Smooth muscle cell (in vitro differentiated cells): Measurements from ENCODE around the gene VPS29. TPM values are rescaled to one million over a fixed set of nuclear protein-coding genes. Genes with fewer than 3 reads are reported as not detected.
A peak's percentile ranks its signal among the peaks of the same experiment; 100 is the strongest.

ENCODE experiments used
- DNase-seq: peaks from one replicate; lab custom pipeline; 2025; ENCODE audit not compliant: unreplicated experiment; lab: John Stamatoyannopoulos, UW
- H2AFZ ChIP-seq: fragments of 200-600 bp; sonication (generic); 2 replicates; pipeline ENCODE4 v1.6.0; 2016; ENCODE audit warnings: antibody characterized with exemption, low read depth, mild to moderate bottlenecking
- H3F3A ChIP-seq: fragments of 200-600 bp; sonication (generic); 2 replicates; pipeline ENCODE4 v1.6.0; 2017; ENCODE audit warnings: antibody characterized with exemption, low read depth
- H3K27ac ChIP-seq: fragments of 200-600 bp; sonication (generic); 2 replicates; pipeline ENCODE4 v1.5.1; 2016; ENCODE audit warnings: low read depth, mild to moderate bottlenecking
- H3K27me3 ChIP-seq: fragments of 200-600 bp; sonication (generic); 2 replicates; pipeline ENCODE4 v1.6.1; 2016; ENCODE audit warnings: low read depth, mild to moderate bottlenecking
- H3K36me3 ChIP-seq: fragments of 200-600 bp; sonication (generic); 2 replicates; pipeline ENCODE4 v1.5.1; 2016; ENCODE audit warnings: low read depth
- H3K4me1 ChIP-seq: fragments of 200-600 bp; sonication (generic); 2 replicates; pipeline ENCODE4 v1.5.1; 2016; ENCODE audit warnings: low read depth
- H3K4me2 ChIP-seq: fragments of 200-600 bp; sonication (generic); 2 replicates; pipeline ENCODE4 v1.6.0; 2016; ENCODE audit warnings: mild to moderate bottlenecking
- H3K4me3 ChIP-seq: fragments of 200-600 bp; sonication (generic); 2 replicates; pipeline ENCODE4 v1.5.1; 2016; ENCODE audit warnings: mild to moderate bottlenecking
- H3K79me2 ChIP-seq: fragments of 200-600 bp; sonication (generic); 2 replicates; pipeline ENCODE4 v1.6.0; 2016; ENCODE audit warnings: low read depth, mild to moderate bottlenecking
- H3K9ac ChIP-seq: fragments of 200-600 bp; sonication (generic); 2 replicates; pipeline ENCODE4 v1.6.0; 2016; ENCODE audit warnings: low read depth
- H3K9me3 ChIP-seq: fragments of 200-600 bp; sonication (generic); replicated peaks from 2 replicates; pipeline ENCODE4 v1.5.1; 2016; ENCODE audit warnings: low read depth
- H4K20me1 ChIP-seq: fragments of 200-600 bp; sonication (generic); 2 replicates; pipeline ENCODE4 v1.6.0; 2016; ENCODE audit warnings: low read depth
- CTCF ChIP-seq: fragments of 200-600 bp; sonication (generic); IDR thresholded peaks from 2 replicates; pipeline ENCODE4 v1.5.1; 2017; ENCODE audit warnings: borderline replicate concordance, mild to moderate bottlenecking, antibody characterized with exemption; ENCODE audit not compliant: insufficient read depth, poor library complexity, severe bottlenecking
- WGBS: methylation state at CpG from one replicate; pipeline ENCODE4 v1.1.7; 2016; ENCODE audit warnings: low lambda C conversion rate; 5-methylcytosine and 5-hydroxymethylcytosine counted together
- polyA plus RNA-seq: library from polyadenylated mRNA; unstranded; fragments of >200 nt; fragmentation: Nextera tagmentation; extraction: Ambion mirVana; gene quantifications from 2 replicates; pipeline ENCODE4 v1.2.1, GENCODE V29; 2016
- total RNA-seq: library from RNA; depleted of rRNA; stranded (reverse); fragments of >200 nt; gene quantifications from 2 replicates; pipeline ENCODE4 v1.2.3, GENCODE V29; 2014

The VPS29 gene
- total and polyA plus RNA-seq, 2 experiments from 2014 or later = 72.9 to 136 TPM

- Histone ChIP-seq H3F3A (no peaks in the 10 kb centered on the region), H3K4me1 (no peaks in the 10 kb centered on the region), H3K9ac (no peak overlapping the region), H3K27ac (no peak overlapping the region), H3K9me3 (no peaks in the 10 kb centered on the region), H3K27me3 (no peaks in the 10 kb centered on the region), H3K4me2 (no peak overlapping the region), H3K4me3 (no peak overlapping the region), H3K36me3 (no peaks in the 10 kb centered on the region), H4K20me1 (no peaks in the 10 kb centered on the region), H3K79me2 (no peaks in the 10 kb centered on the region), H2AFZ (no peak overlapping the region)
- DNase-seq = no peak
- 97% methylated on average over 7 of the region's 7 CpGs for WGBS
- no peak for TF ChIP-seq CTCF
These were observed 26.5 kb downstream of the VPS29 start for GRCh38 chr12:110475426-110475825.

GRCh38 chr12:110468214-110469048 lies 33.5 kb downstream of the VPS29 start, which contains the start of the genes FAM216A and GPN3:
TSS of gene FAM216A (plus strand) at chr12:110468845. CDS start at chr12:110468876, 31 bp downstream.
TSS of gene GPN3 (minus strand) at chr12:110468257. CDS start at chr12:110468203, 54 bp downstream.
- H3K4me2 ChIP-seq = peak within 1 kb of the TSS; percentile 95
- no peak for TF ChIP-seq CTCF
- H3K36me3 ChIP-seq = no peaks in the 10 kb centered on the region

GRCh38 chr12:110467847-110468213 lies 34.1 kb downstream of the VPS29 start:
- Histone ChIP-seq H3K4me3 (peak overlapping the region; percentile 72), H4K20me1 (no peaks in the 10 kb centered on the region), H3K27ac (peak overlapping the region; percentile 52), H3K79me2 (peaks cover 12% of the 10 kb centered on the region), H3K9ac (peak overlapping the region; percentile 85), H3K9me3 (no peaks in the 10 kb centered on the region), H2AFZ (peak overlapping the region; percentile 73), H3K36me3 (no peaks in the 10 kb centered on the region), H3F3A (no peaks in the 10 kb centered on the region), H3K4me2 (peak overlapping the region; percentile 95), H3K4me1 (peaks cover 7% of the 10 kb centered on the region), H3K27me3 (no peaks in the 10 kb centered on the region)
- no peak for DNase-seq
- WGBS = under 1% methylated on average over 15 of the region's 15 CpGs
- TF ChIP-seq CTCF = no peak

More at GRCh38 chr12:110468214-110469048, 33.5 kb downstream of the VPS29 start, which contains the start of the genes FAM216A and GPN3:
- H3K27me3 ChIP-seq = no peaks in the 10 kb centered on the region
- no peaks in the 10 kb centered on the region for H3F3A ChIP-seq
- peak within 1 kb of the TSS; percentile 84 for H3K27ac ChIP-seq
- no peaks in the 10 kb centered on the region for H4K20me1 ChIP-seq
- H3K79me2 ChIP-seq = peaks cover 12% of the 10 kb centered on the region
- no peaks in the 10 kb centered on the region for H3K9me3 ChIP-seq
- peak within 1 kb of the TSS; percentile 87 for H2AFZ ChIP-seq
- H3K9ac ChIP-seq = peak within 1 kb of the TSS; percentile 85
- under 1% methylated on average over 78 of the region's 78 CpGs for WGBS
- peak; percentile 83 for DNase-seq
- H3K4me3 ChIP-seq = peak within 1 kb of the TSS; percentile 72
- peaks cover 7% of the 10 kb centered on the region for H3K4me1 ChIP-seq
